Subcutaneous abdominal adipose tissue (tissue), 5 donors: ENCODE data around the gene AMN.
A peak's percentile ranks its signal among the peaks of the same experiment; 100 is the strongest.

Source experiments
- H3K27ac ChIP-seq: one replicate; pipeline ENCODE4 v1.7.0; 2013; ENCODE audit warnings: low read depth, mild to moderate bottlenecking, inconsistent platforms, low read length, moderate library complexity
- H3K27me3 ChIP-seq, 5 donors: one replicate each; pipeline ENCODE4 v1.7.0; 2013; ENCODE audit warnings: low read length in 5 of 5, inconsistent platforms in 1 of 5; ENCODE audit not compliant: control insufficient read depth in 5 of 5, insufficient read depth in 4 of 5
- H3K36me3 ChIP-seq, 5 donors: one replicate each; pipeline ENCODE4 v1.7.0; 2013; ENCODE audit warnings: low read length in 5 of 5; ENCODE audit not compliant: control insufficient read depth in 5 of 5, insufficient read depth in 5 of 5
- H3K4me1 ChIP-seq, 5 donors: one replicate each; pipeline ENCODE4 v1.7.0; 2013; ENCODE audit warnings: low read length in 5 of 5, mild to moderate bottlenecking in 3 of 5, moderate library complexity in 1 of 5; ENCODE audit not compliant: control insufficient read depth in 5 of 5, insufficient read depth in 5 of 5
- H3K4me3 ChIP-seq, 5 donors: one replicate each; pipeline ENCODE4 v1.7.0; 2013; ENCODE audit warnings: low read length in 5 of 5, low read depth in 1 of 5
- H3K9ac ChIP-seq, 5 donors: one replicate each; pipeline ENCODE4 v1.7.0; 2013; ENCODE audit warnings: low read length in 5 of 5, mild to moderate bottlenecking in 4 of 5, moderate library complexity in 3 of 5
- H3K9me3 ChIP-seq, 5 donors: one replicate each; pipeline ENCODE4 v1.7.0; 2013; ENCODE audit warnings: low read length in 5 of 5; ENCODE audit not compliant: control insufficient read depth in 5 of 5
- donor health status: healthy.
- donor health status: healthy.
- donor health status: healthy.
- donor health status: healthy.
- donor health status: healthy.

The AMN gene

DNA sequence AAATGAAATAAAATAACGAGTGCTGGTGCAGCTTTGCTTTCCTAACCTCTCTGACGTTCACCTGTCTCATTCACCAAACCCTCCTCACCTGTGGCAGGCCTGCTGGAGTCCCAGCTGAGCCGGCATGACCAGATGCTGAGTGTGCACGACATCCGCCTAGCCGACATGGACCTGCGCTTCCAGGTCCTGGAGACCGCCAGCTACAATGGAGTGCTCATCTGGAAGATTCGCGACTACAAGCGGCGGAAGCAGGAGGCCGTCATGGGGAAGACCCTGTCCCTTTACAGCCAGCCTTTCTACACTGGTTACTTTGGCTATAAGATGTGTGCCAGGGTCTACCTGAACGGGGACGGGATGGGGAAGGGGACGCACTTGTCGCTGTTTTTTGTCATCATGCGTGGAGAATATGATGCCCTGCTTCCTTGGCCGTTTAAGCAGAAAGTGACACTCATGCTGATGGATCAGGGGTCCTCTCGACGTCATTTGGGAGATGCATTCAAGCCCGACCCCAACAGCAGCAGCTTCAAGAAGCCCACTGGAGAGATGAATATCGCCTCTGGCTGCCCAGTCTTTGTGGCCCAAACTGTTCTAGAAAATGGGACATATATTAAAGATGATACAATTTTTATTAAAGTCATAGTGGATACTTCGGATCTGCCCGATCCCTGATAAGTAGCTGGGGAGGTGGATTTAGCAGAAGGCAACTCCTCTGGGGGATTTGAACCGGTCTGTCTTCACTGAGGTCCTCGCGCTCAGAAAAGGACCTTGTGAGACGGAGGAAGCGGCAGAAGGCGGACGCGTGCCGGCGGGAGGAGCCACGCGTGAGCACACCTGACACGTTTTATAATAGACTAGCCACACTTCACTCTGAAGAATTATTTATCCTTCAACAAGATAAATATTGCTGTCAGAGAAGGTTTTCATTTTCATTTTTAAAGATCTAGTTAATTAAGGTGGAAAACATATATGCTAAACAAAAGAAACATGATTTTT is 17.1 kb upstream of the AMN start:
- Histone ChIP-seq H3K9me3 (no peaks in the 10 kb centered on the region), H3K4me1 (peaks cover 0 to 10% (median 4%) of the 10 kb centered on the region in 5 donors), H3K36me3 (peaks cover 0 to 54% (median 36%) of the 10 kb centered on the region in 5 donors), H3K27me3 (no peaks in the 10 kb centered on the region), H3K9ac (no peak overlapping the region), H3K4me3 (no peak overlapping the region), H3K27ac (no peak overlapping the region)

DNA sequence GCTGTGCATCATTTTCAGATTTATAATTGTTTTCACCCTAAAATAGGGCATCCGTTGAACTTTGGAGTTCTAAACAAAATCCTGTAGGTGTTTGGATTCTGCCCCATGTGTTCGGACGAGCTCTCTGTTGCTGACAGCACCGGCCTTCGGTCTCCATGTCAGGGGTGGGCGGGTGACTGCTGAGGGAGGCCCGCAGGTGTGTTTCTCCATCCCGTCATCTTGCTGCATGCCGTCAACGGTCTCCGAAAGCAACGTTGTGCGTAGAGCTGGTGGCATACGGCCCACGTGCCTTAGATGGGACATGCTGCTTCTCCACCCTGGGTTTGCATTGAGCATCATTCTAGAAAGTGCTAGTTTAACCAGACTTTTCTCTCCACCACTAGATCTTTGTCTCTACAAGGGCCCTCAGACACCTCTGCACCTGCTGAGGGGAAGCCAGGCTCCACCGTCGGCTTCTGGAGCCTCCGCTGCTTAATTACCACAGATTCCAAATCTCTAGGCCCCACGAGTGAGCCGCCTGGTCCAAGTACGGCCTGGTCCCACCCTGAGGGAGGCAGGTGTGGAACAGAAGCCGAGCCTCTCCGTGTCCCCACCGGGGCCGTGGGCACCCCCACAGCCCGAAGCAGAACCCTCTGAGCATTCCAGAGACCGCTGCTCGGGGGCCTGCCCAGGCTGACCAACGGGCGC is 15.7 kb upstream of the AMN start:
- Histone ChIP-seq H3K9me3 (no peaks in the 10 kb centered on the region), H3K9ac (no peak overlapping the region), H3K36me3 (peaks cover 0 to 54% (median 32%) of the 10 kb centered on the region in 5 donors), H3K4me3 (no peak overlapping the region), H3K27me3 (no peaks in the 10 kb centered on the region), H3K4me1 (peaks cover 0 to 23% (median 11%) of the 10 kb centered on the region in 5 donors), H3K27ac (no peak overlapping the region)

DNA sequence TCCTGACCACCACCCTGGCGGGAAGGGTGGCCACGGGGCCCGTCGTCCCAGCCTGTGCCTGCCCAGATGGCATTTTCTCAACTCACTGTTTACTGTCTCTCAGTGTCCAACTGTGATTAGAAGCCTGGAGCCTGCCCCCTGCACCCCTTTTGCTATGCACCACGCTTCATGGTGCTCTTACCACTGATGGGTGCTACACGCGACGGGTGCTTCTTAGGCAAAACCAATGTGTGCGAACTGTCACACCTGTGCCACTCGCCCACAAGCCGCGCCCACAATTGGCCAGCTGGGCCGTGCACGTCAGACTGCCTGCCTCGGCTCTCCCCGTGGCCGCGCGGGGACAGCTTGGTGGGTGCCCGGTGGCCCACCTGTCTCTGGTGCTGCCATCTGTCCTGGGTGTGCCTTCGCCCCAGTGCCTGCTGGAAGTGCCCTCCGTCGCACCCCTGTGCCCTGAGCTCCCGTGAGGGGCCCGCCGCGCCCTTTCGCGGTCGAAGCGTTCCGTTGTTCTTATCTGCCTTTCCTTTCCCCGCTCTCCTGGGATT is 15.1 kb upstream of the AMN start:
- no peak overlapping the region for H3K4me3 ChIP-seq
- H3K4me1 ChIP-seq = peaks cover 0 to 29% (median 13%) of the 10 kb centered on the region in 5 donors
- no peak overlapping the region for H3K9ac ChIP-seq
- no peak overlapping the region for H3K27ac ChIP-seq
- H3K27me3 ChIP-seq = no peaks in the 10 kb centered on the region
- peaks cover 0 to 54% (median 33%) of the 10 kb centered on the region in 5 donors for H3K36me3 ChIP-seq
- H3K9me3 ChIP-seq = no peaks in the 10 kb centered on the region

DNA sequence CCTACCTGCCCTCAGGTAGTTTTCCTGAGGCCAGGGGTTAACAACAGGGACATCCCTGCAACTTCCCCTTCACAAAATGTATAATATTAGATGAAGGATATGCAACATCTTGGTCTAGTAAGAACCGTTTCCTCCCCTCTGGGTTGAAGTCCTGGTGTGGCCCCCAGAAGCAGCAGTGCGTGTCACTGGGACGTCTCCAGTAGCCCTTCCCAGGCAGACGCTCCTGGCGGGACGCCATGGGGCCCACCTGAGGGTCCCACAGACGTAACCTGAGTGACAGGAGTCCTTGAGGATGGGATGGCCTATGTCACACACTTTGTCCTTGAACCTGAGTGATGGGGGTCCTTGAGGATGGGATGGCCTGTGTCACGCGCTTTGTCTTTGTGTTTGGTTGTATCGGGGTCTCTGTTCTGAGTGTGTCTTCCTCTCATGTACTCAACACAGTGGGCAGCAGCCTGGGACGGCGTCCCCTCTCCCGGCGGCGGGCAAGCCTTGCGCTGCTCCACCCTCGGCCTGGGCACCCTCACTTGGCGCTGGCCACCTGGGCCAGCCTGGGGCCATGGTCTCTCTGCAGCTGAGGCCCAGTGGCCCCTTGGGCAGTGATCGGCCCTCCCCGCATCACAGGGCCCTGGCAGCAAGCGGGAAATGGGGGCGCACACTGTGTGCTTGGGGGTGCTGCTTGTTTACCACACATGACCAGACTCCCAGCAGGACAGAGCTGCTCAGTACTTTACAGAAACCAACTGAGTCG is 14.3 kb upstream of the AMN start:
- H3K36me3 ChIP-seq = peaks cover 0 to 47% (median 33%) of the 10 kb centered on the region in 5 donors
- no peak overlapping the region for H3K9ac ChIP-seq
- H3K27me3 ChIP-seq = no peaks in the 10 kb centered on the region
- H3K9me3 ChIP-seq = no peaks in the 10 kb centered on the region
- peaks cover 0 to 30% (median 15%) of the 10 kb centered on the region in 5 donors for H3K4me1 ChIP-seq
- H3K4me3 ChIP-seq = no peak overlapping the region
- H3K27ac ChIP-seq = no peak overlapping the region

DNA sequence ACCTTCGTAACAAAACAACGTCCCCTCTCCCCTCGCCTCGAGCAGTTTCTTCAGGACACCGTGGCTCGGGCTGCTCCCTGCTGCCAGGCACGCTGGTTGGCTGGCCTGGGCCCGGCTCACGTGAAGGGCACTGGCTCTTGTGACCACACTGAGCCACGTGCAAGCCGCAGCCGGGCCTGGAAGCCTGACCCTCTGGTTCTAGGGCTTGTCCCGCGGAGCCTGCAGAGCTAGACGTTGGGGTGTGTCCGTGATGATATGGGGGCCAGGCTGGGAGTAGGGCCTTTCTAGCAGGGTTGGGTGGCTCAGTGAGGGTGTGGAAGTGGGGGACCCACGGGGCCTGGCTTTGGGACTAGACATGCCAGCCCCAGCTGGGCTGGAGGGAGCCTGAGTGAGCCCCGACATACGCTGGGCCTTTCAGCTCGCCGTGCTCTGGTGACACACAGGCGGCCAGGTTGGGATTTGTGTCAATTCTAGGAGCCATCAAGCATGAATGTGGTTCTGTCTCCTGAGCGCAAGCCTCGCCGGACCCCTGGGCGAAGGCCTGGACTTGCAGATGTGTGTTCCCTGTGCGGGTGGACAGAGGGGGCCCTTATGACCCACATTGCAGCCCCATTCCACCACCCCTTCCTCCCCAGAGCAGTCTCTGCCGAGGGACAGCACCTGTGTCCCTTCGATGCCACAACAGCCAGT is 13.6 kb upstream of the AMN start:
- H3K9me3 ChIP-seq = no peaks in the 10 kb centered on the region
- H3K4me3 ChIP-seq = no peak overlapping the region
- peaks cover 0 to 30% (median 15%) of the 10 kb centered on the region in 5 donors for H3K4me1 ChIP-seq
- no peak overlapping the region for H3K9ac ChIP-seq
- H3K36me3 ChIP-seq = peaks cover 0 to 39% (median 27%) of the 10 kb centered on the region in 5 donors
- no peak overlapping the region for H3K27ac ChIP-seq
- no peaks in the 10 kb centered on the region for H3K27me3 ChIP-seq

DNA sequence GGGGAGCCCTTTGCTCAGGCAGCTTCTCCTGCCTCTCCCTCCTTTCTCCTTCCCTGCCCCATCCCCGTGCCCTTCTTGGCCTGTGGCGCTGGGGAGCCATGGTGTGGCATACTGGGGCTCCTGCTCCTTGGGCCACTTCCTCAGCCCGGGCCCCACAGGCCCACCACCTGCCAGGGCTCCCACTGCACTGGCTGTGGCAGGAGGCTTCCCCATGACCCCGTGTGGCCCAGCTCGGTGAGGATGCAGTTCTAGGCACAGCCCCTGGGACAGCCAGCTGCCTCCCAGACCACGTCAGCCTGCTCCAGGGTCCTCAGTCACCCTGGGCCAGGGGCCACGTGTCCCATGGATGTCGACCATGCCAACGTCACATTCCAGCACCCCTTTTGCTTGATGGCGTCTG is 13.0 kb upstream of the AMN start:
- H3K9ac ChIP-seq = no peak overlapping the region

DNA sequence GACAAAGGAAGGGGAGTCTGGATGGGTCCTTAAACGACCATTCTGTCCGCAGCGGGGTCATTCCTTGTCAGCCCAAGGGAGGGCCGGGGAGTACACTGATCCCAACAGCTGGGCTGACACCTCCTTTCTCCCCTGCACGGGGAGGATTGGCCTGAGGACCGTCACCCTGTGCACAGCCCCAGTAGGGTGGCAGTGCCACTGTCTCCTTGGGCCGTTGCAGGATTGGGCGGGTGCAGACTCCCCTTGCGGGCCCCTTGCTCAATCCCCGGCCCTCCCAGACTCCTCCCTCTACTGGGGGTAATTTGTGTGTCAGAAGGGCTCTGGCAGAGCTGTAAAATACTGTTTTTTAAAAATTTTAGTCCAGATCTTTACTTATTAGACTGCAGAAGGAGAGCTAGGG is 12.6 kb upstream of the AMN start:
- Histone ChIP-seq H3K4me3 (no peak overlapping the region), H3K27ac (no peak overlapping the region), H3K27me3 (no peaks in the 10 kb centered on the region), H3K36me3 (peaks cover 0 to 35% (median 23%) of the 10 kb centered on the region in 5 donors), H3K9me3 (no peaks in the 10 kb centered on the region), H3K4me1 (peaks cover 0 to 30% (median 15%) of the 10 kb centered on the region in 5 donors), H3K9ac (peak overlapping the region in 1 of 5 donors; percentile 11)

More for the DNA sequence above, 13.0 kb upstream of the AMN start:
- no peak overlapping the region for H3K27ac ChIP-seq
- no peak overlapping the region for H3K4me3 ChIP-seq
- H3K4me1 ChIP-seq = peaks cover 0 to 30% (median 15%) of the 10 kb centered on the region in 5 donors
- H3K9me3 ChIP-seq = no peaks in the 10 kb centered on the region
- peaks cover 0 to 36% (median 23%) of the 10 kb centered on the region in 5 donors for H3K36me3 ChIP-seq
- no peaks in the 10 kb centered on the region for H3K27me3 ChIP-seq

DNA sequence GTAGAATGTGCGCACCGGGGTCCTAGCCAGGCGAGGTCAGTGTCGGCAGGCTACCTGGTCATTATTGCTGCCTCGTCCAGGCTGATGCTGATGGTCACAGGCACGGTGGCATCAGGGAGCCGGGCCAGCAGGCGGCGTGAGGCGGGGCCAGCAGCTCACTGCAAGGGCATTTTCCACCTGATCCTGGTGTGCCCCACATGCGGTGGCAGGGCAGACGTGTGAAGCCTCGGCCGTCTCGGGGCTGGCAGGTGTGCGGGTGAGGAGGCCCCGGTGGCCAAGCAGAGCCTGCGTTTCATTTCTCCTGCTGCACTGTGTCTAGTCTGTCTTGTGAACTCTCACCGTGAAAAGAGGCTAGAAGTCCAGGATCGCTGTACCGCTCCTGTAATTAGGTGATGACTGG is 12.0 kb upstream of the AMN start:
- no peak overlapping the region for H3K4me3 ChIP-seq
- peak overlapping the region in 1 of 5 donors; percentile 11 for H3K9ac ChIP-seq
- no peaks in the 10 kb centered on the region for H3K9me3 ChIP-seq
- H3K36me3 ChIP-seq = peaks cover 0 to 29% (median 17%) of the 10 kb centered on the region in 5 donors
- H3K4me1 ChIP-seq = peaks cover 0 to 30% (median 15%) of the 10 kb centered on the region in 5 donors
- H3K27me3 ChIP-seq = no peaks in the 10 kb centered on the region
- H3K27ac ChIP-seq = no peak overlapping the region

DNA sequence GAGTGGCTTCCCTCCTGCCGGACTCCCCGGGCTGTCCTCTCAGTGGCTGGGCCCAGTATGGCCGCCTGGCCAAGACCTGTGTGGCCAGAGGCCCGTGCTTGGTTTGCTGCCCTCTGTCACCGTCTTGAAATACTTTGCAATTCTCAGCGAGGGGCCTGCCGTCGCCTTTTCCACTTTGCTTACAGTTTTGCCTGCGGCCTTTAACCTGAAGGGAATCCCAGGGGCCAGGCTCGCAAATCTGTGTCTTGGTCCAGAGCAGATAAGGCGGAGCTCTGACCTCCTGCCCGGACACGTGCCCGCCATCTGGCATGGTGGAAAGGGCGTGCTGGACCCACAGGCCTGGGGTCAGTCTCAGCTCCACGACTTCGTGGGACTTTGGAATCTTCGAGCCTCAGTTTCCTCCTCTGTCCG is 10.9 kb upstream of the AMN start:
- H3K27ac ChIP-seq = no peak overlapping the region
- H3K27me3 ChIP-seq = no peaks in the 10 kb centered on the region
- H3K9me3 ChIP-seq = no peaks in the 10 kb centered on the region
- peaks cover 0 to 30% (median 15%) of the 10 kb centered on the region in 5 donors for H3K4me1 ChIP-seq
- no peak overlapping the region for H3K9ac ChIP-seq
- H3K36me3 ChIP-seq = peaks cover 0 to 24% (median 13%) of the 10 kb centered on the region in 5 donors
- no peak overlapping the region for H3K4me3 ChIP-seq
